Measurements from ENCODE around the gene PMEL.

Gene PMEL

DNA sequence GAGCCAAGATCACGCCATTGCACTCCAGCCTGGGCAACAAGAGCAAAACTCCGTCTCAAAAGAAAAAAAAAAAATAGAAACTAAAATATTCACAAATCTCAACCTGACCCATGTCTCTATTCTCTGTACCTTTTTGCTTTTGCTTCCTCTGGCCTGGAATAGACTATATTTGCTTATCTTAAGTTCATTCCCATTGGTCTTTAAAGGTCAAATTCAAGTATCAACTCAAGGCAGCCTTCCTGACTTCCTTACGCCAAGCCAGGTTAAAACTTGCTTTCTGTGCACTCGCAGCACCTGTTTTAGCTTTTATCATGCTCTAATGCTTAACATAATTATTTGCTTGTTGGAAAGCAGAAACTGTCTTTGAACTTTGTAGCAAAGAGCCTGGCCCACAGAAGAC lies 52.9 kb downstream of the PMEL start:
- DNase-seq: no peak

DNA sequence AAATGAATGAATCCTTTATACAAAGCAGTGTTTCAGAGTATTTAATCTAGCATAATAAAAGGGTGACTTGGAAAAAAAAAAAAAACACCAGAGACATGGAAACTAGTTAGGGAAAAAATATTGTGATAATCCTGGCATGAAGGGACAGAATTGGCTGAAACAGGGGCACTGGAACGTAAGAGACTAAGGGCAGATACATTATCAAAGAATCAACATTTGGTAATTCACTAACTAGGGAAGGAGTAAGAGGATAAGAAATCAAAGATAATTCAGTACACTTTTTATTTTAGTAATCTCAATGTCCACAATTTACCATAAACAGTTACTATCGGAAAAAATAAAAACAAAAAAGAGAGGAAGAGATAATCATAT lies 56.3 kb downstream of the PMEL start:
- no peak for DNase-seq

DNA sequence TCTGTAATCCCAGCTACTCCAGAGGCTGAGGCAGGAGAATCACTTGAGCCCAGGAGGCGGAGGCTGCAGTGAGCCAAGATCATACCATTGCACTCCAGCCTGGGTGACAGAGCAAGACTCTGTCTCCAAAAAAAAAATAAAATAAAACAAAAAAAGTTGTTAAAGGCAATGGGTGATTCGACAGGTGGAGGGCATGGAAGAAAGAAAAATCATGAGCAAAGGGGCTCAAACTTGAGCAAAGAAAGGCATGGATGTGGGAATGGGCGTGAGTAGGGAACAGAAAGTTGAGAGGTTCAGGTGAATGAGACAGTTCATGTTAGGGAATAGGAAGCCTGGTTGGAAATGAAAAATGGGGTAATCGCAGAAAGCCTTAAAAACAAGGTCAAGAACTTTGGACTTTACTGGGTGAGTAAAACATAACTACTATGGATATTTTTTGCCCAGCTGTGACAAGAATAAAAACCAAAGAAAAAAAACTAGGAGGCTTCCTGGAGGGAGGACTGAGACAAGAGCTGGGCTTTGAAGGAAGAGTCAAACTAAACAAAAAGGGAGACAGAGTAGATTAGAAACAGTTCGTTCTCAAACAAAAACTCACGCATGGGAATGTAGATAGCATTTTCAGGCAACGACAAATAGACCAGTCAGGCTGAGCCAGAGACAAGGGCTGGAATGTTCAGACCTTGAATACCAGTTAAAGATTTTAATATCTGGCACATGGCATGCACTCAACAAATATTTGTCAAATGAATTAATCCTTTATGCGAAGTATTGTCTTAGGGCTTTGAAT lies 56.9 kb downstream of the PMEL start:
- no peak for DNase-seq

DNA sequence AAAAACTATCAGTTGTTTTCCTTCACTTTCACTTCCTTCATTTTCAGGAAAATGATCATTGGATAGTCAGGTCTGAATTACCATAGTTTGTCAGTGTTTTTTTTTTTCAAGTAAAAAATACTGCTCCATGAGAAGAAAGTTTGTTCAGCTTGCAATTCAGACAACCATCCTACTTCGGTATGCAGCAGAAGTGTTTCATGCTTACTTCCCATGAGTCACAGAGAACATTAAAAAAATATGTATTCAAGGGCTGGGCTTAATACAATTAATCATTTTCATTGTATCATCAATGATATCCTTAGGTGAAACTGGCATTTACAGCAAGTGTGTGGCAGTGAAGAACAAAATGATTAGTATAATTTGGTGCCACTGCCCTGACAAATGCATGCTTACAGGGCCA lies 59.8 kb downstream of the PMEL start:
- no peak for DNase-seq
